Left lung (tissue), 10 donors: ENCODE data around the gene COLGALT1. TPM values are rescaled to one million over a fixed set of nuclear protein-coding genes. Genes with fewer than 3 reads are reported as not detected.
A peak's percentile ranks its signal among the peaks of the same experiment; 100 is the strongest.

Experiments used
- ATAC-seq: fragments of 200-7000 bp; cut with Tn5 transposase; one replicate; pipeline ENCODE4 v1.9.1; 2020; ENCODE audit warnings: moderate library complexity
- DNase-seq, 4 donors: peaks; one replicate each; pipeline ENCODE4 v3.0.0-alpha.2; 2013 to 2020
- H3K27ac ChIP-seq, 2 donors: fragments of 200-600 bp; sonication (generic) in 1 of 2; one replicate each; pipeline versions ENCODE4 v1.5.0 to v1.8.0; 2020 to 2021
- H3K27me3 ChIP-seq, 2 donors: fragments of 200-600 bp; sonication (generic) in 1 of 2; one replicate each; pipeline versions ENCODE4 v1.5.0 to v1.8.0; 2020 to 2021
- H3K36me3 ChIP-seq, 2 donors: fragments of 200-600 bp; sonication (generic) in 1 of 2; one replicate each; pipeline versions ENCODE4 v1.5.0 to v1.8.0; 2020 to 2021
- H3K4me1 ChIP-seq, 2 donors: fragments of 200-600 bp; one replicate each; pipeline ENCODE4 v1.8.0; 2021
- H3K4me3 ChIP-seq, 2 donors: fragments of 200-600 bp; sonication (generic) in 1 of 2; one replicate each; pipeline versions ENCODE4 v1.5.0 to v1.8.0; 2020 to 2021; ENCODE audit warnings: mild to moderate bottlenecking in 1 of 2
- H3K9me3 ChIP-seq, 2 donors: fragments of 200-600 bp; sonication (generic) in 1 of 2; one replicate each; pipeline versions ENCODE4 v1.5.0 to v1.8.0; 2020 to 2021
- intact Hi-C, 2 donors: fragments of 100-400 bp; cut with DNase I; formaldehyde crosslinking; loops; one replicate each; pipeline versions ENCODE4 v1.11.2 to v1.14.2; 2022
- polyA plus RNA-seq, 6 donors: library from polyadenylated mRNA; unstranded; fragments of 120-200 nt; gene quantifications; one replicate each; pipeline ENCODE4 v1.2.1, GENCODE V29; 2013; ENCODE audit not compliant: insufficient read length in 6 of 6
- total RNA-seq, 2 donors: library from RNA; stranded (reverse); fragmentation: NEBNext Ultra II Directional; extraction: Animal tissue kit (Norgen Biotek cat#: 25700); gene quantifications; one replicate each; pipeline ENCODE4 v1.2.1, GENCODE V29; 2021
- TF ChIP-seq, protein P1 (sequence below), 2 donors: fragments of 200-600 bp; sonication (generic) in 1 of 2; IDR thresholded peaks; one replicate each; pipeline versions ENCODE4 v1.5.0 to v1.8.0; 2021; ENCODE audit warnings: antibody characterized with exemption in 2 of 2
- donor health status: DM: no; HTN: yes; CAD: no.
- donor health status: DM: no; HTN: no; CAD: no.

The COLGALT1 gene
- total and polyA plus RNA-seq, 8 donors: 57.0 to 170 (median 65.1) TPM

DNA sequence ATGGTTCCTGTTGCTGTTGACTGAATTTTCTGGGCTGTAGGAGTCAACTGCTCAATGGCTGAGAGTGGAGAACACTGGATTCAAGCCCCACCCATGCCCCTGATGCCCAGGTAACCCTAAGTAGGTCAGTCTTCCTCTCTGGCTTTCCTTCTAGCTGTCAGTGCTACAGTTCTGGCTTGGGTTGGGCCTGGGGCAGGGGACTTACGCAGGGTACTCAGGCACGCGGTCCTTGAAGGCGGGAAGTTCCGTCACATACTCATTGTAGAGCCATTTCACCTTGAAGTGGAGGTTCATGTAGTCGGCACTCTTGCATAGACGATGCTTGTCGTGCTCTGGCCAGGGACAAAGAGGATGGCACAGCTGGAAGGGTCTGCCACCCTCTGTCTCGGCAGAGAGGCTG is 77.1 kb downstream of the COLGALT1 start:
- Histone ChIP-seq H3K4me3 (no peak overlapping the region), H3K4me1 (no peaks in the 10 kb centered on the region), H3K27ac (no peak overlapping the region), H3K9me3 (no peaks in the 10 kb centered on the region), H3K36me3 (no peaks in the 10 kb centered on the region), H3K27me3 (no peaks in the 10 kb centered on the region)
- DNase-seq: peak in 1 of 4 donors; percentile 24
- ATAC-seq: no peak
- intact Hi-C loops: no loop called here
- TF ChIP-seq, protein P1, sequence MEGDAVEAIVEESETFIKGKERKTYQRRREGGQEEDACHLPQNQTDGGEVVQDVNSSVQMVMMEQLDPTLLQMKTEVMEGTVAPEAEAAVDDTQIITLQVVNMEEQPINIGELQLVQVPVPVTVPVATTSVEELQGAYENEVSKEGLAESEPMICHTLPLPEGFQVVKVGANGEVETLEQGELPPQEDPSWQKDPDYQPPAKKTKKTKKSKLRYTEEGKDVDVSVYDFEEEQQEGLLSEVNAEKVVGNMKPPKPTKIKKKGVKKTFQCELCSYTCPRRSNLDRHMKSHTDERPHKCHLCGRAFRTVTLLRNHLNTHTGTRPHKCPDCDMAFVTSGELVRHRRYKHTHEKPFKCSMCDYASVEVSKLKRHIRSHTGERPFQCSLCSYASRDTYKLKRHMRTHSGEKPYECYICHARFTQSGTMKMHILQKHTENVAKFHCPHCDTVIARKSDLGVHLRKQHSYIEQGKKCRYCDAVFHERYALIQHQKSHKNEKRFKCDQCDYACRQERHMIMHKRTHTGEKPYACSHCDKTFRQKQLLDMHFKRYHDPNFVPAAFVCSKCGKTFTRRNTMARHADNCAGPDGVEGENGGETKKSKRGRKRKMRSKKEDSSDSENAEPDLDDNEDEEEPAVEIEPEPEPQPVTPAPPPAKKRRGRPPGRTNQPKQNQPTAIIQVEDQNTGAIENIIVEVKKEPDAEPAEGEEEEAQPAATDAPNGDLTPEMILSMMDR (IDR thresholded peaks at IDR 0.05): no peak

Other genes starting within 250 kb of the COLGALT1 start
- 10 to 100 TPM; 72.9 to 91.9 TPM for gene MRPL34, start 249.8 kb upstream of the COLGALT1 start, total RNA-seq
- 10 to 100 TPM; 32.2 to 41.9 (median 37.8) TPM for gene MRPL34, start 249.8 kb upstream of the COLGALT1 start, polyA plus RNA-seq
- 10 to 100 TPM; 30.5 to 44.1 TPM for gene DDA1, start 246.1 kb upstream of the COLGALT1 start, total RNA-seq
- 10 to 100 TPM; 24.7 to 37.4 (median 33.0) TPM for gene DDA1, start 246.1 kb upstream of the COLGALT1 start, polyA plus RNA-seq
- 10 to 100 TPM; 18.0 to 21.0 TPM for gene ANO8, start 220.8 kb upstream of the COLGALT1 start, total RNA-seq
- gene ANO8, start 220.8 kb upstream of the COLGALT1 start, polyA plus RNA-seq: 10 to 100 TPM in 4 of 6 donors, 1 to 10 TPM in 2; 9.8 to 14.0 (median 12.0) TPM
- 10 to 100 TPM; 16.9 to 23.5 TPM for gene GTPBP3, start 218.1 kb upstream of the COLGALT1 start, total RNA-seq
- 10 to 100 TPM; 18.1 to 29.0 (median 22.4) TPM for gene GTPBP3, start 218.1 kb upstream of the COLGALT1 start, polyA plus RNA-seq
- gene PLVAP, start 178.3 kb upstream of the COLGALT1 start, total RNA-seq: 10 to 100 TPM; 21.9 to 59.5 TPM
- 10 to 100 TPM; 14.0 to 23.2 (median 18.0) TPM for gene PLVAP, start 178.3 kb upstream of the COLGALT1 start, polyA plus RNA-seq
- 1 to 10 TPM in 1 of 2 donors, under 1 TPM in 1; 0.61 to 1.4 TPM for gene CCDC194, start 161.5 kb upstream of the COLGALT1 start, total RNA-seq
- gene CCDC194, start 161.5 kb upstream of the COLGALT1 start, polyA plus RNA-seq: under 1 TPM in 3 of 6 donors, not detected in 3; 0.17 to 0.27 (median 0.20) TPM
- gene BST2, start 150.0 kb upstream of the COLGALT1 start, total RNA-seq: 100 to 1,000 TPM in 1 of 2 donors, 10 to 100 TPM in 1; 90.2 to 104 TPM
- 10 to 100 TPM; 12.5 to 22.4 (median 18.1) TPM for gene BST2, start 150.0 kb upstream of the COLGALT1 start, polyA plus RNA-seq
- 10 to 100 TPM; 41.7 to 47.7 TPM for gene MVB12A, start 135.6 kb upstream of the COLGALT1 start, total RNA-seq
- 10 to 100 TPM; 44.3 to 59.5 (median 47.1) TPM for gene MVB12A, start 135.6 kb upstream of the COLGALT1 start, polyA plus RNA-seq
- gene TMEM221, start 107.0 kb upstream of the COLGALT1 start, total RNA-seq: not detected
- 1 to 10 TPM; 1.6 to 2.6 (median 2.0) TPM for gene TMEM221, start 107.0 kb upstream of the COLGALT1 start, polyA plus RNA-seq
- not detected for gene NXNL1, start 94.7 kb upstream of the COLGALT1 start, total RNA-seq
- under 1 TPM in 1 of 6 donors, not detected in 5; 0.28 TPM for gene NXNL1, start 94.7 kb upstream of the COLGALT1 start, polyA plus RNA-seq
- gene SLC27A1, start 85.1 kb upstream of the COLGALT1 start, total RNA-seq: 10 to 100 TPM; 16.9 to 21.9 TPM
- gene SLC27A1, start 85.1 kb upstream of the COLGALT1 start, polyA plus RNA-seq: 10 to 100 TPM; 21.0 to 28.1 (median 26.4) TPM
- gene PGLS, start 44.0 kb upstream of the COLGALT1 start, total RNA-seq: 10 to 100 TPM; 78.2 to 85.4 TPM
- gene PGLS, start 44.0 kb upstream of the COLGALT1 start, polyA plus RNA-seq: 10 to 100 TPM; 58.0 to 86.5 (median 69.2) TPM
- gene UNC13A, start 132.7 kb downstream of the COLGALT1 start, total RNA-seq: under 1 TPM; 0.15 to 0.37 TPM
- gene UNC13A, start 132.7 kb downstream of the COLGALT1 start, polyA plus RNA-seq: under 1 TPM; 0.47 to 0.98 (median 0.64) TPM
- 10 to 100 TPM; 65.1 to 82.2 TPM for gene MAP1S, start 163.8 kb downstream of the COLGALT1 start, total RNA-seq
- gene MAP1S, start 163.8 kb downstream of the COLGALT1 start, polyA plus RNA-seq: 10 to 100 TPM; 28.3 to 37.0 (median 31.5) TPM
- gene FCHO1, start 195.8 kb downstream of the COLGALT1 start, total RNA-seq: 10 to 100 TPM in 1 of 2 donors, 1 to 10 TPM in 1; 3.0 to 12.7 TPM
- gene FCHO1, start 195.8 kb downstream of the COLGALT1 start, polyA plus RNA-seq: 1 to 10 TPM in 4 of 6 donors, under 1 TPM in 2; 0.54 to 1.7 (median 1.2) TPM
- gene B3GNT3, start 239.5 kb downstream of the COLGALT1 start, total RNA-seq: 1 to 10 TPM; 2.1 to 5.2 TPM
- under 1 TPM in 2 of 6 donors, not detected in 4; 0.12 to 0.13 TPM for gene B3GNT3, start 239.5 kb downstream of the COLGALT1 start, polyA plus RNA-seq